GM18519 (cell line): ENCODE results near the gene PFDN1.

Experiments
- ATAC-seq: cut with Tn5 transposase; IDR thresholded peaks from one replicate; pipeline ENCODE4 v1.9.1; 2021; ENCODE audit warnings: mild to moderate bottlenecking, moderate library complexity; ENCODE audit not compliant: unreplicated experiment, low FRiP score

Gene PFDN1

GRCh38 chr5:140262221-140262620 lies 40.7 kb downstream of the PFDN1 start:
- ATAC-seq = no peak

- no peak for ATAC-seq
Measured at GRCh38 chr5:140261403-140262171, 41.3 kb downstream of the PFDN1 start.

GRCh38 chr5:140260089-140260656 lies 42.7 kb downstream of the PFDN1 start:
- ATAC-seq = no peak

- ATAC-seq = no peak
Measured at GRCh38 chr5:140259500-140259899, 43.4 kb downstream of the PFDN1 start.

DNA sequence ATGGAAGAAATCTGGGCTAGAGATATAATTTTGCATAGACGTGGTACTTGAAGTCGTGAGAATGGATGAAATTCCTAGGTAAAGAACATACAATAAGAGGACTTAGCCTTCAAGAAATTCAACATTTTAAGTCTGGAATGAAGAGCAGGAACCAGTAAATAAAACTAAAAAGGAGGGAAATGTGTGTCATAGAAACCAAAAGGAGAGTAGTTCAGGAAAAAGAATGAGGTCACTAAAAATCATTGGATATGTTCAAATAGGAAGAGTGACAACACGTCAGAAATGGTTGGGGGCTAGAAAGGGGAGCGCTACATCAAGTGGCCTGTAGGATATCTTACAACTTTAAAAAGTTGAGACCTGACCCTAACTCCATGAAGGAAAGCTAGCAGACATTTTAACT lies 44.0 kb downstream of the PFDN1 start:
- no peak for ATAC-seq

DNA sequence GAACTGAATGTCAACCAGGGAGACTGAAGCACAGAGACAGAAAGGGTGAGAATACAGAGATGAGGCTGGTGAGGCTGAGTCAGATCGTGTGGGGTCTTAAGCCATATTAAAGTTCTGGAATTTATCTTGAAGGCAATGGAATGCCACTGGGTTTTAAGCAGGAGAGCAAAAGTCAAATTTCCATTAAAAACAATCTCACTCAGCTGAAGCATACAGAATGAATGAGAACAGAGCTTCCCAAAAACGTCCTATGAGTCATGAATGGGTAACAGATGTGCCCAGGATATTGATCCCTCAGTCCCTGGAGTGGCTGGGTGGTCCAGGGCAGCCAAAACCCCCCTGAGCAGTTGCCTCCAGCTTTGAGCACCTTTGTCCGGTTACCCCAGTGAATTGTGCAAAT lies 44.9 kb downstream of the PFDN1 start:
- ATAC-seq = no peak

DNA sequence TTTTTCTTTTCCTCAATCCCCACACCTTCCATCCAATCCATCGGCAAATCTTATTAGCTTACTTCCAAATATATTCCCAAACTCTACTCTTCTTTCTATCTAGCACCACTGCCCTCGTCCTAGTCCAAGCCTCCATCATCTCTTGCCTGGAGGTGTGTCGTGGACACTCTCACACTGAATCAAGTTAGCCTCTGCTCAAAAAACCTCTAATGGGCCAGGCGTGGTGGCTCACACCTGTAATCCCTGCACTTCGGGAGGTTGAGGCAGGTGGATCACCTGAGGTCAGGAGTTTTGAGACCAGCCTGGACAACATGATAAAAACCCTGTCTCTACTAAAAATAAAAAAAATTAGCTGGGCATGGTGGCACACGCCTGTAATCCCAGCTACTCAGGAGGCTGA lies 46.2 kb downstream of the PFDN1 start:
- ATAC-seq = no peak

DNA sequence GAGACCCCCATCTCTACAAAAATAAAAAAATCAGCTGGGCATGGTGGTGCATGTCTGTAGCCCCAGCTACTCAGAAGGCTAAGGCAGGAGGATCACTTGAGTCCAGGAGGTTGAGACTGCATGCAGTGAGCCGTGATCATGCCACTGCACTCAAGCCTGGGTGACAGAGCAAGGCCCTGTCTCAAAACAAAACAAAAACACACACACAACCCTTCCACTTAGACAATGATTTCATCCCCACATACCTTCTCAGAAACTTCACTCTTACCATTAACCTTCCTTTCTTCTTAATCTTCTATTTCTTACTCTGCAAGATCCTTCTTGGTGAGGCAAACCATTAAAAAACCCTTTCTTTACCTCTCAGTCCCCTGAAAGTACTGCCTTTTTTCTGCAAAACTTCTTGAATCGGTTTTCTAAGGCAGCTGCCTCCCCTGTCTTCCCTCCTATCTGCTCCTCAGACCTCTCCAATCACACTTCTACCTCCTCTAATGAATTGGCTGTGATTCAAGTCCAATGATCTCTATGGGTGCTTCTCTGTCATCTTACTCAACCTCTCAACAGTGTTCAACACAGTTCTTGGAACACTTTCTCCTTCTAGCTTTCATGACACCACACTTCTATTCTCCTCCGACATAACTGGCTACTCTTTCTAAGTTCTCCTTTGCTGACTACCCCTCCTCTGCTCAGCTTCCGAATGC lies 47.3 kb downstream of the PFDN1 start:
- ATAC-seq = no peak

- no peak for ATAC-seq
Measured at GRCh38 chr5:140253985-140254384, 48.9 kb downstream of the PFDN1 start.

DNA sequence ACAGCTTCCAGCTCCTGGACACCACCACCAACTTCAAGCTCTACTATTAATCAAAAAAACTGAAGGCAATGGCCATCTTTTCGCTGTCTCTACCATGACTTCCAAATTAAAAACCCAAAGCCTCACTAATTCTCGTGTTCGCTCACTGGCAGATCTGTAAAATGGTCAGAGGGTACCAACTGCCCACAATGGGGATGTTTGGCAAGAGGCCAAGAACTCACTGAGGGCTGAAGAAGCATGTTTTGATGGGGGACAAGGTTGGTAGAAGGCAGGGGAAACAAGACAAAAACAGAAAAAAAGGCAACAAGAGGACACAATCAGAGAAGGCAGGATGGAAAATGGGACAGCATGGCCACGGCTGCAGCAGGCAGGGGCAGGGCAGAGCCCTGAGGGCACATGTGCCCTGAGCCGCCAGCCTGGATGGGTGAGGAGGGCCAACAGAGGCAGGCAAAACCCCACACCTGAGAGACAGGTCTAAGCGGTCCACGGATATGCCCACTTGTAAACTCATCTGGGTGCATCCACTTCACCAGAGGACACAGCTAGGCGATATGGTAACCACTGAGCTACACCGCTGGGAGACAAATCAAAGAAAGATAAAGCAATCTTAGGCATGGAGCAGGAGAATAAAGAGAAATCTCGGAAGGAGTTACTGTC lies 50.3 kb downstream of the PFDN1 start:
- no peak for ATAC-seq

DNA sequence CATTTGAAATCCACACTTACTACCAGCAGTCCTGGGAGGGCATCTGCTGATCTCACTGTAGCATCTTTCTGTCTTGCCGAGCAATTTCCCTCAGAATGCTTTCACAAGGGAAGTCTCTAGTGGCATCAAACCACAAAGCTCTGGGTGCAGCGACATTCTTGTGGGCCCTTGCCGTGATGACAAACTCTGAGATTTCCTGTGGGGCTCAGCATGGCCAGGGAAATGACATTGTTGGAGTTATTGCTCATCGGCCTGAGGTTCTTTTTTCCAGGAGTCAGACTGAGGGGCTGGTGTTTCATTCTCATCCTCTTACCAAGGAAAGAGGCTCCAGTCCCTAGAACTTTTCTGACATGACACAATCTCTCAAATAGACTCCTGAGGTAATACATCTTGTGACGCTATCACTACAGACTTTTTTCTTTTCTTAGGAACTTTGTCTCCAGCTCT lies 51.4 kb downstream of the PFDN1 start:
- ATAC-seq = peak; percentile 68

GRCh38 chr5:140250386-140250785 lies 52.5 kb downstream of the PFDN1 start:
- no peak for ATAC-seq

GRCh38 chr5:140249536-140249935 lies 53.4 kb downstream of the PFDN1 start:
- no peak for ATAC-seq

DNA sequence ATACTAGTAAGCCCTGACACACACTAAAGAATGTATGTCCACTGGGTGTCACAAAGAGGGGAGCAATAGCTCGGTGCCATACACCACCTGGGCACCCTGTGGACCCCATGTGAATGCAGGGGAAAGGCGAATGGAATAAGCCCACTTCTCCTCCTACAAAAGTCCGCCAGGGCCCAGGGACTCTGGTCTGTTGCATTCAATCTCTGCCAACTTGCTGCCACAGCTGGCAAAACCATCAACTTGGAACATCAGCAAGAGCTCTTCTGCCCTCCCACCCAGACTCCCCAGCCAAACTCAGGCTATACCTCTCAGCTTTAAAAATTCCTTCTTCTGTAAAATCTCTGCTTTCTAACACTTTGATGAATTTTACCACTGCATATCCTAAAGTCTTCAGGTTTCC lies 54.5 kb downstream of the PFDN1 start:
- no peak for ATAC-seq

- no peak for ATAC-seq
Measured at GRCh38 chr5:140246378-140247122, 56.4 kb downstream of the PFDN1 start.

DNA sequence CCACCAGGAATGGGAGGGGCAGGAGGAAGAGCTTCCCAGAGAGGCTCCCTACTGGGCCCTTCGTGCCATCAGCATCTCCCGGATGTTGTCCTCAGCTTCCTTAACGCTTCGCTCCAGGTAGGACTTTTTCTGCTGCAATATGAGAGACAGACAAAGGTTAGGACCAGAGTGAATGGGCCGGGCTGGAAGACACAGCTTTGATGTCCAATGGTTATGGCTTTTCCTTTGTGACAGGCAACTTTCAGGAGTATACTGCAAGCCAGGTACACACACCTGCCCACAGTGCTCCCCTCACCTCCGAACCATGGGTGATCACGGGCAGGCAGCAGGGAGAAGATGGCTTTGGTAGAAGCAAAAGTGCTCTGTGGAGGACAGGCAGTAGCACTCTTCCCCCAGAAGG lies 57.0 kb downstream of the PFDN1 start:
- no peak for ATAC-seq

DNA sequence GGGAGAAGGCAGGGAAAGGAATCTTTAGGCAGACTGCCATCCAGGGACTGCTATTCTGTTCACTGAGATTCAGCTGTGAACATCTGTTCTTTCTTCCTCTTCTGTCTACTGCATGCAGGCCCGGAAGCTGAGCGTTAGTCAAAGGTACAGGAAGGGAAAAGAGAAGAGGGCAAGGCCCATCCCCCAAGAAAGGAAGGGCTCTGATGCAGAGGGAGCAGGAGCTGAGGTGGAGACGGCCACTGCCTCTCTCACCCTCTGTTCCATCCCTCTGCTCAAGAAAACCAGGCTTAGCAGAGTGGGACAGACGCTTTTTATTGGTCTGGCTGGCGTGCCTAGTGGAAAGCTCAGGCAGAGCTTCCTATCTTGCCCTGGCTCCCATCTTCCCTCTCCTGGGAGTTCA lies 57.6 kb downstream of the PFDN1 start:
- no peak for ATAC-seq

DNA sequence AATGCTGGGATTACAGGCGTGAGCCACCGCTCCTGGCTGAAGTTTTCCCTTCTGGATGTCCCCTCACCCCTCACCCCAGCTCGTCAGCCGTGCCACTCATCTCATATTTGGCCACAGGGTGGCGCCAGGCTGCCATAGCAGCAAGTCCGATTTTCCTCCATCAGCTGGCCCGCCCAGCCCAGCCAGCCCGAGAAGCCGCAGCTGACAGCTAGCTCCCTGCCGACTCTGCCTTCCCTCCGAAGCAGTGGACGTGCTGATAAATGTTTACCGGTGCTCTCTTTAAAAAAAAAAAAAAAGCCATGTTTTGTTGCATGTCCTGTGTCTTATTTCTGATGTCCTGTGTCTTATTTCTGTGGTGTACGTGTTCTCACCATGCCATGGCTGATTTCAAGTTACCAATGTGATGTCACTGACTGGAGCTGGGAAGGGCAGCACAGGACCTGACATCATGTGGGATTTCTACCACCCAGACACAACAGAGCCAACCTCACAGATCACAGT lies 58.3 kb downstream of the PFDN1 start:
- ATAC-seq = no peak

- no peak for ATAC-seq
Measured at GRCh38 chr5:140243706-140244250, 59.1 kb downstream of the PFDN1 start.
